Stimulated activated CD4-positive, alpha-beta T cell treated with anti-CD3 and anti-CD28 coated beads, Interleukin-2, amount 100 ng/mL, for 4 hours (primary cell): ENCODE results near the gene TNFAIP8L3.

Experiments used
- DNase-seq: peaks from one replicate; pipeline ENCODE4 v3.0.0-alpha.2; 2020; ENCODE audit warnings: low read depth

Gene TNFAIP8L3

DNA sequence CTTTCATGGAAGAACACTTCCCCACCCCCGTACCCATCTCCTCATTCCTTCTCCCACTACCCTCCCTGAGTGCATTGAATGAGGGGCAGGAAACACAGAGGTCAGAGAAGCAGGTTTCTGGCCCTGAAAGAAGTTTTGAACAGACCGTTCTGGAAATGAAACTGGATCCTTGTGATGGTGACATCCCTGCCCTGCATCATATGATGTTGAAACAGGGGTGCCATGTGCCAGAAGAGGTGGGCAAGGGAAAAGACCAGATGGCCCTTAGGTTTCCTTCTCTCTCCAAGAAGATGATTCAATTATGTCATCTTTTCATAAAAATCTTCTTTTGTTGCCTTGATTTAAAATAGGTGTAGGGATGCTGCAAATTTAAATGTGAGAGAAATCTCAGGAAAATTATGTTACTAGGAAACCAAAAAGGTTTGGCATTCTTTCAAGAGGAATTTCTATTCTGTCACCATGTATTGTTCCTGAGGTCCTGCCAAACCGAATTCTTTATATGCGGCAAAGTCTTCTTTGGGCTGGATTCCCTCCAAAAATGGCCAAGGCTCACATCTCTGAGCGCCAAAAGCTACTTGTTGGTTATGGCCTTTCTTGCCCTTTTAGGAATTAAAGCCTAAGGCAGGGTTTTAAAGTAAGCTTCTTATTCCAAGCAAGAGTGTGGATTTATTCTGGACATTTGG, 19.9 kb upstream of the TNFAIP8L3 start:
- DNase-seq: no peak

DNA sequence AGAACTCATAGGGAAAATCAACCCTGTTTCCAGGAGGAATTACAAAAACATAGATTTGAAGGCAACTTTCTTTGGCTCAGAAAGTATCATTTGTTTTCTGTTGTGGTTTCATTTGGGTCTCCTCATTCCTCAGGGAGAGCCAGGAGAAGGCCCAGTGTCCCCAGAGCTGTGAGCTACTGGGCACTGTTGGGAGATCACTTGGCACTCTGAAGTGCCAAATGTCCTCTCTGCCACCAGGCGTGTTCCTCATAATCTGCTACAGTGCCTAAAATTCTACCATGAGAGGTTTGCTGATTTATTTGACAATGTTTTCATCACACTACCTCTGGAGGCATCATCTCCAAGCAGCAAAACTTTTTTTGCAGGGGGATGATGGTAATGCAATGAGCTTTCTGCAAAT, 17.4 kb upstream of the TNFAIP8L3 start:
- no peak for DNase-seq

DNA sequence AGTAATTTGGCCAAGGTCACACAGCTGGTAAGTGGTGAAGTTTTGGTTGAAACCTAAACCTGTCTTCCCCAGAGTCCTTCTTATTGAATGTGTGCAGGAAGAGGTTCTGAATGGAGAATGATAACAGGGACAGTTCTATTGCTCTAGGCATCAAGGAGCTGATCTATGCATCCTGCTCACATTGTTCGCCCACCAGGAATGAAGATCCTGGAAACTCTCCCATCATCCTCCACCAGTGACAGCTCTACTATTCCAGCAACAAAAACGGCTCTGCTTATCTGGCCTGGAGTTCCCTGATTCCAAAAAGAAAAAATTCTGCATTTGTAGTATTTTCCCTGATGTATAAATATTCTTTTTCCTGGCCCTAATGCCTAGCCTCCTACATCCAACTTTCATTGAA, 16.4 kb upstream of the TNFAIP8L3 start:
- no peak for DNase-seq

DNA sequence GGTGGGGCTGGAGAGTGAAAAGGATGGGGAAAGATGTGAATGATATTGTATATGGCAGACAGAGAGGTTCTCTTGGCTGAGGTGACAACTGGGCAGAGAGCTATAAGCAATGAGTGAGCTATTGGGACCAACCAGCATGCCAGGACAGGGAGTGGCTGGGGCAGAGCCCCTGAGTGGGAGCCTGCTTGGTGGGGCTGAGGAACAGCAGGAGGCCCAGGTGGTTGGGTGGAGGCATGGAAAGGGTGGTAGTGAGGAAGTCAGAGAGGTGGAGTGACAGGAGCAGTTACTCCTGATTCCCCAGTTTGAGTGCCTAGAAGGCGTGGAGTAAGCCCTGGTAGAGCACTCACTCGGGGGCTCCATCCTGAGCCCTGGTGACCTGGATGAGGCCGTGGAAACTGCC, 15.5 kb upstream of the TNFAIP8L3 start:
- DNase-seq: no peak

DNA sequence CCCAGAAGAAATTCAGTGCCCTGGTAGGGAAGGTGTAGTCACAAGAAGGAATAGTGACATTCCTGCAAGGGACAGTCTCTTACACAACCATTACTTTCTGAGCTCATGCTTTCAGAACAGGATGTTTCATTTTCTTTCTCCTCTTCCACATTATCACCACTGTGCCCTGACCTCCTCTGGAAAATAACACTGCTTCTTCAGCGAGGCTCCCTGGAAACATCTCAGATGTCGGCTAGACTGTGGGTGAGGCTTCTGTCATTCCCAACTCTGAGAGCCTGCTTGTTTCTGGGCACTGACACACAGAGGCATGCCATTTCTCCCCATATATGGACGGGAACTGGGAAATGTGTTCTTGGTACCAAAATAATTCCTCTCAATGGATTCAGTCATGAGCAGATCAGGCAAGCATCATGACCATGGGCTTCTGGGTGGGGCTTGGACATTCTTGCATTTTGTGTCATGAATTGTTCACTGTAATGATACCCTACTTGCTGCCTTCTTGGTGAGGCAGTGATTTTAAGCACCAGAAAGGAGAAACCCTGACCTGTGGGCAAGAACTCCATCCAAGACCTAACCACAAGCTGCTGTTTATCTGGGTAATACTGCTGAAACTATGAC, 14.3 kb upstream of the TNFAIP8L3 start:
- no peak for DNase-seq

DNA sequence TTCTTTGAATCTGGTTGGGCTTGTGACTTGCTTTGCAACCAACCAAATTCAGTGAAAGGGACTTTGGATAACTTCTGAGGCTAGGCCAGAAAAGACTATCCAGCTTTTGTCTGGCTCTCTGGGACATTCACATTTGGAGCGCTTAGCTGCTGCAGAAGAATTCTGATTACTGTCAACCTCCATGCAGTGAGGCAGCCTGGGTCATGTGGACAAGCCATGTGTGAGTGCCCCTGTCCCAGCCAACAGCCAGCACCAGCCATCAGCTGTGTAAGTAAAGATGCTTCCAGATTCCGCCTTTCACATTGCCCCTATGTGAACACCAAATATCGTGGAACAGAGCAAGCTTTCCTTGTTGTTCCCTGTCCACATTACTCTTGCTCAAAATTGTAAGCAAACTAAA, 12.9 kb upstream of the TNFAIP8L3 start:
- no peak for DNase-seq

DNA sequence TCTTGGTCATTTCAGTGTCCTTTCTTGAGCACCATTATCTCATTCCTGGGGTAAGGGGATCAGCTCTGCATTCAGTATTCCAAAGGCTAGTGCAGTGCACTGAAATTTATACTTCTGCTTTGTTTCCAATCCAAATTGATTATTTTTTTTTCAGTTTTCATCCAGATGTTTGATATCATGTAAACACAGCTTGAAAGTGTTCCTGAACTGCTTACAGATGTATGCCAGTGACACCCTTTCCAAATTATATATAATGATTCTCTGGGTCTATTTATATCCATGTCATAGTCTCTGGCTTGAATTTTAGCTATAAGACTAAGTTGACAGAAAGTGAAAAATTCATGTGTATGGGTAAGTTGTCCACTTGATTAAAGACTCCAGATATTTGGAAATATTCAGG, 11.8 kb upstream of the TNFAIP8L3 start:
- DNase-seq: no peak

DNA sequence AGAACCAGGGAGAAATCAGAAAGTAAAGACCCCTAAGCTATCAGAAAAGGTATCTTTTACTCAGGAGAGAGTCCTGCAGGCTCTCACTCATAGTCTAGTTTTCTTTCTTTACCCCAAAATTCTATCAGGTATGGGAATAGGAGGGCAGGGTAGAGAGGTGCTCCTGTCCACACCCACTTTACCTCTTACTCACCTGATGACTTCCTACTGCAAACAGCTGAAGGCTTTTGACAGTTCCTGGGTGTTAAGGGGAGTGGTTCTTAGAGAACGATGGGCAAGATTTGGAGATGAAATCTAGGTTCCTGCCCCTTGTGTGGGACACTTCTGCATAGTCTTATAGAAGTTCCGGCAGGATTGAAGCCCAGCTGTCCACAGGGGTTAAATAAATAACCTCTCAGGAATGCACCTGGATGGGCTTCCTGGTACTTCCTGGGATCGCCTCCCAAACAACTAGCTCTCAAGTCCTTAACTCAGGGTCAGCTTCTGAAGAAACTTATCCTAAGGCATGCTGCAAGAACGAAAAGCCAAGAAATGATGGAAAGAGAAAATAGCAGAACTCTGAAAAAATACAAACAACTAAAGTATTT, 10.8 kb upstream of the TNFAIP8L3 start:
- no peak for DNase-seq

DNA sequence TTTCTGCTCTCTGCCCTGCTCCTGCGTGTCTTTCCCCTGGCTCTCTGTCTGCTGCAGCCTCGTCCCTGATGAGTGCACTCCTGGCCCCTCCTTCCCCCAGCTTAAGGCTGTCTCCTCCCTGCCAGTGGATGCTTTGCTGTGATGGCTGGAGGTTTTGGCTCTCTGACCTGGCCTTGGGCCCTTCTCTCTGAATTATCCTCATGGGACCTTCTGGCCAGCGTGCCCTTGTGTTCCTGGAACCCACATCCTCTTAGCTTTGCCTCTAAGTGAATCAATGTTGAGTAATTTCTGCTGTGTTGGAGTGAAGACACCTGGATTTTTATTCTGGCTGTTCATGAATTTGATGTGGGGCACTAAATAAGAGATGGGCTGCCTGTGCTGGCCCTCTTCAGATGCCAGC, 9.8 kb upstream of the TNFAIP8L3 start:
- no peak for DNase-seq

DNA sequence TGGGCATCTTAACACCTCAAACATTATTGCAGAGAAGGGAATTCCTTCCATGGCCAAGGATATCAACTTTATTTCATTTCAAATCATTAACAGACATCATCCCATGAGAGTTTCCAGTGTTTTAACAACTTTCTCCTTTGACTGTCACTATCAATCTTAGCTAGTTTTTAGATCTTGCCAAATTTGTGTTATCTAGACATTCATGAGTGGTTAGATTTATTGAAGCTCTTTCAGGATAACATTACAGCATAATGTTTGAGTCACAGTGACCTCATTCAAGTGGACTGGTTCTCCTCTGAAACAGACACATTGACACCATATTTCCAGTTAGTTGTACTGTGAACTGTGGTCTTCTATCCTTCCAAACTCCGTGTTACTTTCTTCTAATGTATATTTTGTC, 8.6 kb upstream of the TNFAIP8L3 start:
- no peak for DNase-seq

DNA sequence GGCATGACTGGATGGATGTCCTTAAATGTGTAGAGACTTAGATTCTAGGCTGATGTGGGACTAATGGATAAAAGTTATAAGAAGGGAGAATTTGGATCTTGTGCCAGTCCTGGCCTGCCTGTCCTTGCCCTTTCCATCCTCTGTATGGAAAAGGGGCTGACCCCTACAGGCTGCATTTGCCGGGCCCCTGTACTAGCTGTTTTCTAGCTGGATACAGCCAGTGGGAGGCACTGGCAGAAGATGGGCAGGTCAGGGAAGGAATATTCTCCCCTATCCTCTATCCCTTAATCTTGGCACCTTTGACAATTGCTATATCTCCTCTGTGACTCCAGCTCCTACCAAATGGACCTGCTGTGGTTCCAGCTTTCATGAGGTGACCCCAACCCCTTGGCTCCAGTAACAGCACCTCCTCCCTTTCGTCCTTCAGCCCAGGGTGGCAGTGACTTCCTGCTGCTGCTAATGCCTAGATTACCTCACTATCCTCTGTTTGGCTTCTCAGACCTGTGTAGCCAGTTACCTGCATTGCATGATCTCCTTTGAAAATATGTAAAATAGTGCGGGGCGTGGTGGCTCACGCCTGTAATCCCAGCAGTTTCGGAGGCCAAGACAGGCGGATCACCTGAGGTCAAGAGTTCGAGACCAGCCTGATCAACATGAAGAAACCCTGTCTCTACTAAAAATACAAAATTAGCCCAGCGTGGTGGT, 6.2 kb upstream of the TNFAIP8L3 start:
- DNase-seq: no peak

DNA sequence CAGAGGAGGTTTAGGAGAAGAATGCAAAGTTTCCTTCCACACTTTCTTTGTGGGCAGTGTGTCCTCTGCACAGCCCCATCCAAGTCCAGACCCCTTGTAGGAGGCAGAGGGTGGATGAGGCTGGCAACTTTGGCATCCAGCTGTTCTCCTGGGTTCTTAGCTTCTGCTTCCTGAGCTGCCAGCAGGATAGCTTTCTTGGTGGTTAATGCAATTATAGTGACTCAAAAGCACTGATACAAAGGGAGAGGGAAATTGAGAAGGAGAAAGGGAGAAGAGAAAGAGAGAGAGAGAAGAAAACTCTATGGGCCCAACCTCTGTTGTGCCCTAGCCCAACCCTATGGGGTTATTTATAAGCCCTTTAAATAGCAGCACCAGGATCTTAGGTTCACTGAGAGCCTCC, 4.5 kb upstream of the TNFAIP8L3 start:
- DNase-seq: no peak

DNA sequence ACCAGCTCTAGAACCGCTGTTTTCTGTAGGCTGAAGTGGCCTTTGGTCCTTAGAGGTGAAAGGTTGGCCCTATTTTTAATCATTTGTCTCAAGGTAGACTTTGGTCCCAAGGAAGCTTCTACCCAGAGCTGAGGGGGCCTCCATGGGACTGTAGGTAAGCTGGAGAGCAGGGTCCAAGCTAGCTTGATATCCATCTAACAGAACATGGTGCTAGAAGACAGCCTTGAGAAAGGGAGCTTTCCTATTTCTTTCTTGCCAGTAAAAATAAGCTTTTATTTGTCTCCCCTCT, 3.6 kb upstream of the TNFAIP8L3 start:
- no peak for DNase-seq

DNA sequence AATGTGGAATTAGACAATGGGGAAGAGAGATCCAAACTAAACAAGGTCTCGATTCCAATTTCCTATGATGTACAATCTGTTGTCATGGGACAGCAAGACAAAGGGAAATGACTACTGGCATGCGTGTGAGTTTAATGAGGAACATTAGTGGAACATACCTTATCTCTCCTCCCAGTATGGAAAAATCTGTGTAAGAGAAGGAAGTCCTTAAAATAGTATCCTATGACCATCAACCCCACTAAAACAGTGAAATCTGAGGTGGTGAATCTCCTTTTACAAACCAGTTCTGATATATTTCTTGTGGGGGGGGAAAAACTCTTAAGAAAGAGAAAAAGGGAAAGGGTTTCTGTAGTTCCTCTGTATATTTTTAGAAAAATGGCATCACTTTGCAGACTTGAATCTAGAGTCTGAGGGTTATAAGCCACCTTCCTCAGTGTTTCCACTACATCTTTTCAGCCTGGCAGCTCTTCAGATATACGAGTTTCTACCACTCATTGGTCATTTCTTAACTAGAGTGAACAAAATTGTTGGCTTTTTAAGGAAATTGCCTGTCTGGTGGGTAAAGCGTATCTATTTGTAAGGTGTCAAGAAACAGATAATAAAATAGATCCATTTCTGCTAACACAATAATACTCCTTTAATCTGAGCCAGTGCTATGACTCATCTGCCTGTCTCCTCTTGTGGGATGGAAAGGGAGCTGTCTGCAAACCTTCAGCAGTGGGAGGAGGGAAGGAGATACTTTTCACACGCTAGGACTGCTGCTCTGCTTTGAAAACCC, 3.0 kb upstream of the TNFAIP8L3 start:
- no peak for DNase-seq

DNA sequence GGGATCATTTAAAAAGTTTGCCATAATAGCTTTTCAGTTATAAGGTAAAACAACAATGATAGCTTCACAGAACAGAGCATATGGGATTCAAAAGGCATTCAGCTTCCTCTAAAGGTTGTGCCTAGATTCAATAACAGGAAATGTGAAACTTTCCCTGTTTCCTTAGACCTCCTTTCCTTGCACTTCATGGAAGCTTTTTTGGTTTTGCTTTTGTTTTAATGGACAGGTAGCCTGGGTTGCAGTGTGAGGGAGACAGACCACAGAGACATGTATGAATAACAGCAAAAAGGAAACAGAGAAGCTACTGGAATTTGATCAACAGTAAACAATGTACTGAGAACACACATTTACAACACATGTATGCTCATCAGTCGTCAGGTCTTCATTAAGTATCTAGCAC, 2.3 kb upstream of the TNFAIP8L3 start:
- no peak for DNase-seq

DNA sequence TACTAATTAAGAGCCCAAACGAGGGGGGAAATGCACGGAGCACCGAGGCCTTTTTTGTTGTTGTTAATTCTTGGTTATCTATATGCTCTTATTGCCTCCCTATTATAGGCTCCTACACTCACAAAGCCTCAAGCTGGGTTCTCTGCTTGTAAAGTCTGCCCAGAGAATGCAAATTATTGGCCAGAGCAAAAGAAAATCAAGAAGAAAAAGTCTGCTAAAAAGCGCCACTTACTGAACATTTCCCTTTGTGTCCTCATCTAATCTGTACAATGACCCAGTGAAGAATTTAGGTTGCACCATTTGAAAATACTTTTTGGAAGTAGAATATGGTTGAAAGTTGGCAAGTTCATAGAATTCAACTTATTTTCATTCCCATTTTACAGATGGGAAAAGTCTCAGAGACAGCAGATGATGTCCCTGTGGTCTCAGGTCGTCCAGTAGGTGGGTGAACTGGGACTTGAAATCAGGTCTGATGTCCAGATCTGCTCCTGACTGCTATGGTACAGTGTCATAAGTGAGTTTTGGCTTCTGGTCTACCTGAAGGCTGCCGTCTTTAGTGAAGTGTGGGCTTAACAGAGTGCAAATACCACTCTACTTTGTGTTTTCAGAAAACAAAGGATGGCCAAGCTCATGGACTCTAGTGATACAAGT, 1.1 kb upstream of the TNFAIP8L3 start:
- no peak for DNase-seq

DNA sequence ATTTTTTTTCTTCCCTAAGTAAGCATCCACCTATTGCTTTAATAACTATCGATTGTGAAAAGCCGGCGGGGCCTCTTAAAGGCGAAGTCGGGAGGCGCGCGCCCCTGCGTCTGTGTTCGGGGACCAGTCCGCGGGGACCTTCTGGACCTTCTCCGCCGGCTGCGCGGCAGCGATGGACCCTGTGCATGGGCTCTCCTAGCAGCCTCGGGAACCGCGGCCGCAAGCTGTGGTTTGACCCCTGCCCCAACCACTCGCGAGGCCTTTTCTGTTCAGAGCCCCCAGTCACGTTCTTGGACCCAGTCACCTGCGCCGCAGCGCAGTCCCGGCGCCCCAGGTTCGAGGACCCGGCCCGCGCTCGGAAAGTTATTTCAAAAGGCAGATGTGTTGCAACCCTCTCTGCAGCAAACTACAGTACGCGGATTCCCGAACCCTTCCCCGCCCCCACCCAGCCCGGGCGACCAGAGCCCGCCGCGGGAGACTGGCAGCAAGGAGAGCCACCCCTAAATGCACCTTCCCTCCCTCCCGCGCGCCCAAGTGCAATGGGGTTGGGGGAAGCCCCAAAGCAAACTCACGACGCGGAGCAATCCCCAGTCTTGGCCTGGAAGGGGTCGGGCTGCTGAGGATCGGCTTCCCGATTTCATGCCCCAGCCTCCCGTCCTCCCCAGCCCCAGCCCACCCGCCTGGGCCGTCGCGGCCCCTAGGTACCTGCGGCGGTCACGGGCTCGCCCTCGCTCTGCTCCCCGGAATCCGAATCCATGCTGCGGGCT, 684 bp downstream of the TNFAIP8L3 start:
- no peak for DNase-seq

DNA sequence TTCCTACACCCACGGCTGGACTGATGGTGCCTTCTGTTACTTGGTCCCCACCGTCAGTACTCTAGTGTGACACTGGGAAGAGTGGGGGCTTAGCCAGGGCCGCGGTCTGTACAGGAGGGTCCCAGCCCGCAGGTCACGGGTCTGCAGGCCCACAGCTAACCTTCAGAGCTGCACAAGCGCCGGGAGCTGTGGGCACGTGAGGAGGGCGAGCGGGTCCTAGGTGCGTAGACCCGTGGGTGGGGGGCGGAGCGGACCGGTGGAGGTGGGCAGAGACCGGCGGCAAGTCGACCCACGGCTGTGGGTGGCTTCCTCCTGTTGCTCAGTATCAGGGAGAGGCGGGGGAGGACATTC, 1.2 kb downstream of the TNFAIP8L3 start:
- DNase-seq: no peak

DNA sequence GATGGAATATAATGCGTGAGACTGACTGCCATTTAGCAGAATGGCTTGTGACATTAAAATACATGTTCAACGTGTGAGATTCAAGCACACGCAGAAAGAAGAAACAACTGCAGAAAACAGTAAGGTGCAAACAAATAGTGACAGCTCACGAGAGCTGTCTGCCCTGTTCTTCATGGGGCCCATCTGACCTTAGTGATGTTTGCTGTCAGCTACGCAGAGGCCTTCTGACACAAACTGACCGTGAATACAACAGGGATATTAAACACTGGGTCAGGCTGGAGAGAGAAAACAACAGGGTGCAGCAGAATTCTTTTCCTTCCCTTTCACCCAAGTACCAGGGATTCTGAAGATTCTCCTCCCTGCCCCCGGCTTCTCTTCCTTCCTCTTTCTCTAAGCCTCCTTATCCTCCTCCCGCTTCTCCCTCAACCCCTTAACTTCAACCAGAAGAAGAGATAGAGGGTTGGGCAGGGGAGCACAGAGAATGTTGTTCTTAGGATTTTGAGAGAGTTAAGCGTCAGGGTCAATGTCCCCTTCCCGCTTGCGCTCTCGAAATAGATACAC, 2.1 kb downstream of the TNFAIP8L3 start:
- DNase-seq: no peak

DNA sequence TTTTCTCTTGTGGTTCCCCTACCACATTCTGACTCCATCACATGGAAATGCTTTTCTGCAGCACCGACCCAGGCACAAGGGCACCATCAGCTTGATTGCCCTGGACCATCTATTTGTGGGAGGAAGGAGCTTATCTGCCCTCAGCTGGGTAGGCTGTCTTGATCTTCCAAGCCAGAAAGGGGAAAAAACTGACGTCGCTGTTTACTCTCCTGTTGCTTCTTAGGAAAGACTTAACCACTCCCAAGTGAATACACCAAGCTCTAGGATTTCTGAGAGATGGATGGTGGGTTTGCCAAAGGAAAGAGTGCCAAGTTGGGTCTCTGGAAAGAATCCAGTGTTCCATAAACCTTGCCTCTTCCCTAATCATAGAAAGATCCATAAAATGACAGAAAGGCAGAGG, 4.0 kb downstream of the TNFAIP8L3 start:
- DNase-seq: no peak
